Activated T-helper 1 cell treated with Interleukin-2 at 50 U/mL for 16 hours (primary cell): ENCODE data around the gene COL6A2.
"Not testable (repeated sequence)": the region's sequence is repeated elsewhere in the genome, so short reads cannot be mapped to it uniquely, and the experiment has no call there.

Experiments
- DNase-seq: peaks from one replicate; pipeline ENCODE4 v3.0.0-alpha.2; 2020; ENCODE audit warnings: low read depth

Gene COL6A2

GRCh38 chr21:46061063-46061462, 36.8 kb upstream of the COL6A2 start:
- DNase-seq, result no peak

- DNase-seq, result no peak
Observed at GRCh38 chr21:46061518-46061917, 36.4 kb upstream of the COL6A2 start.

GRCh38 chr21:46061950-46062349, 36.0 kb upstream of the COL6A2 start:
- DNase-seq, result no peak

- no peak for DNase-seq
Observed at GRCh38 chr21:46062471-46063211, 35.3 kb upstream of the COL6A2 start.

DNA sequence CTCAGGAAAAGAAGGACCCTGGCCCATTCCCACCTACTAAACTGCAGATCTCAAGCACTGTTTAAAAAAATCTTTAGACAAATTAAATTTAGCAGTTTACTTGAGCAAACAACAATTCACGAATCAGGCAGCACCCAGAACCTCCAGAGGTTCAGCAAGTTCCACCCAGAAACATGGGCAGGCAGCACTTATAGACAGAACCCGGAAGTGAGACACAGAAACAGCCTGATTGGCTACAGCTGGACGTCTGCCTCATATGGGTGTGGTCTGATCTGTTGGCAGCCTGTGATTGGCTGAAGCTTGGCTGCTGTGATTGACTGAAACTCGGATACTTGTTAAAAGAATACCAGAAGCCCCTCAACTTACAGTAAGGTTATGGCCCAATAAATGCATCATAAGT, 34.7 kb upstream of the COL6A2 start:
- no peak for DNase-seq

DNA sequence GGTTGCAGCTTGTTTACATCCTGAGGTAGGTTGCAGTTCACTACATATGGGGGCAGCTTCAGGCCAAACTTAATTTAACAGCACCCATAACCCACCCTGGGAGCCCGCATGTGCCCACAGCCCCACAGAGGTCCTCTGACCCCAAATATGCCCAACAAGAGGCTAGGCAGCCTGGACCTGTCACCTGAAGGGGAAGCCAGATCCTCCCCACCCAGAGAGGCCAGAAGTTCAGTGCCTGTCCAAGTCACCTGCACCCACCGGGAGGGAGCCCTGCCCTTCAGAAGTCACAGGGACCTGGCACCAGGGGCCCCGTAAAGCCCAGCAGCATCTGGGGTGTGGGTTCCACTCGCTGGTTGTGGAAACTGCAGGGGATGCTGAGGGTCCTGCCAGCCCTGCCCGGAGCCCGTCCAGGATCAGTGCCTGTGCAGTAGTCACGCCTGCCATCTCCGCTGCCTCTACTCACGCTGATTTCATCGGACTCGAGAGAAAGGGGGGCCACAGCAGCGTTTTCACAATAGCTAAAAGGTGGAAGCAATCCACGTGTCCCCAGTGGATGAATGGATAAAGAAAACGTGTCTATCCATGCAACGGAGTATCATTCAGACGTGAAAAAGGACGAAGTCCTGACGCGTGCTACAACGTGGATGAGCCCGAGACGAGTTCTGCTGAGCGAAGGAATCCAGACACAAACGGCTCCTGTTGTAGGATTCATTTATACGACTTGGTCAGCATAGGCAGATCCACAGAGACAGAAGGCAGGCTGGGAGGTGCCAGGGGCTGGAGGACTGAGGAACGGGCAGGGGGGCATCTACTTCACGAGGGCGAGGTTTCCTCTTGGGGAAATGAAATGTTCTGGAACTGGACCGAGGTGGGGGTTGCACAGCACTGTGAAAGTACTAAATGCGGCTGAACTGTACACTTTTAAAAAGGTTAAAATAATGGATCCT, 33.9 kb upstream of the COL6A2 start:
- no peak for DNase-seq

DNA sequence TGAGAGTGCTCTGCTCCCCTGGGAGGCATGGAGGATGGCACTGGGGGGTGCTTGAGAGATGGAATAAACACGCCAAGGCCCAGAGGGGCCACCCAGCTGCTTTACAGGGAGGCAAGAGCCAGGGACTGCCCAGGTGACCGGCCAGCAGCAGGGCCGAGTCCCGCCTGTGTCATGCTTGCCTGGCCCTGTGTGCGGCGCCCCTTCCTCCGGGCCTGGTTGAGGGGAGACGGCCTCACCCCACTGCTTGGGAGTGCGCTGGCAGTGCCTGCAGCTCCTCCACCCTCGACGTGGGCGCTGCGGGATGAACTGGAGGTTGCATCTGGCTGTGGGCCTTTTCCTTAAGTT, 33.1 kb upstream of the COL6A2 start:
- no peak for DNase-seq

DNA sequence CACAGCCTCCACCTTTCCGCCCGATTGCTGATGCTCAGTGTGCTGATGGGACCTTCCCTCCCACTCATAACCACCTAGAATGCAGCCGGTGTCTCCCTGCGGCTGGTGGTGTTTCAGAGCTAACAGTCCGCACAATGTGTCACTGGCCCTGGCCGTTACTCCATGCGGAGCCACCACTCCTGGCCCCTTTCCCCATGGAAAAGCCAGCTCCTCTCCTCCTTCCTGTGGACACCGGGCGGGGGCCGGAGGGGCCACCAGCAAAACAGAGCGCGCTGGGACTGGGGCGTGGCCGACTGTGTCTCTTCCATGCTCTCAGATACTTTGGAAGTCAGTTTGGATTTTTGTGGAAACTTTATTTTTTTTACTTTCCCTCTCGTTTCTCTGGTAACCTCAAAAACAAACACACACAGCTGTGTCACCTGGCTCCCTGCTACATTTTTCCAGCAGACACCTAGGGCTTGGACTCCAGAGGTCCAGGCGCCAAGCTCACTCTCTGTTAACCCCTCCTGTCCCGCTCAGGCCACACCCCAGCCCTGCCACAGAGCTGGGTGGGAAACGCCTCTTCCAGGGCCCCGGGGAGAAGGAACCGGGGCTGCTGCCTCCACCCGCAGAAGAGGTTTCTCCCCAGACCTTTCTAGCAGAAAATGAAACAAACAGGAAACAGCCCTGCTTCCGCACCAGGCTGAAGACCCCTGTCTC, 32.5 kb upstream of the COL6A2 start:
- DNase-seq, result no peak

DNA sequence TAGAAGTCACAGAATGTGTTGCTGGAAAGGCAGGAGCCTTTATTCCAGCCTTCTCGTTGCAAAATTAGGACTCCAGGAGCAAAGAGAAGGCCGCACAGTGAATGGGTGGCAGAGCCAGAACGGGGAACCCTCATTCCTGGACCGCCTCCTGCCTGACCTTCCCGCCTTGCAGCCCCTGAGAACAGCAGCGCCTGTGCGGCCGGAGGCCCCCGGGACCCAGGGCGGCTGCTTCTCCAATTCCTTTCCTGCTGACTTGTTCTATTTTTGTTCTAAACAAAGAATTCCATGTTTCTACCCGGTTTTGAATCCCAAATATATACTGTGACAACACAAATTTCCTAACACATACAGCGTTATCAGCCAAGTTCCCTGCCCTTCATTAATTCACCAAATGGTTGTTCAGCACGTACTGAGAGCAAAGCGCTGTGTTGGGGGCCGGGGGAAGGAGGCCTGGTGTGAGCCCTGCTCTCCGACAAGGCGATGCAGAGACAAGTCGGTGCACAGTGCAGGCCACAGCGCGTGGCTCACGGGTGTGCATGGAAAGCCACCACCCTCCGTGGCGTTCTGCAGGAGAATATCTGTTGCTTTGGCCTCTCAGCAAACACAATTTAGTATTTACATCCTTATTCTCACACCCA, 31.9 kb upstream of the COL6A2 start:
- no peak for DNase-seq

DNA sequence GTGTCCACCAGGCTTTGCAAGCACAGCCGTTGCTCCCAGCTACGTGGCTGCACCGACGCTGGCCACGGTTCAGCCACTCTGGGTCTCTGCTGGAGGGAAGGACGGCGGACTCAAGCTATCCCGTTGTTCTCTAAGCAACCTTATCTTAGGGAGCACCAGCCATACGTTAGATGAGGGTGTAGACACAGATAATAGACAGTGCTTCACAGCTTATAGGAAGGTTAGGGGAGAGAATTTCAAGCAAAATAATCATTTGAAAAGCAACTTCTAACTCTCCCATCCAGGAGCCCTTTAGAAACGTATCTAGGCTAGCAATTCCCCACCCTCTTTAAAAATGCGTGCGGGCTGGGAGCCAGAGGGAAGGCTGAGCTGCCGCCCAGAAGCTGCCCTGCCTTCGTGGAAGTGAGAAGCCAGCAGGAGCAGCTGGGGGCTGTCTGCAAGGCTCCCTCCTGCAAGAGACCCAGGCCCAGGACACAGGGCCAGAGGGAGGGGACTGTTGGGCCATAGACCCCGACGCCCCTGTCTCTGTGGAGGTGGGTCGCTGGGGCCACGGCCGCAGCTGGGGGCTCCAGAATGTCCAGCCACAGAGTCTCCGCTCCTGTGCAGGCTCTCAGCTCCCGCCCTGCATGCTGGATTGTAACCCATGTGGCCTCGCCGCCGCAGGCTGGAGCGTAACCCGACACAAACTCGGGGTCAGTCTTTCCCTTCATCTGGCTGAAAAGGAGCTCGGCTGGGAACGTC, 31.2 kb upstream of the COL6A2 start:
- DNase-seq, result no peak

DNA sequence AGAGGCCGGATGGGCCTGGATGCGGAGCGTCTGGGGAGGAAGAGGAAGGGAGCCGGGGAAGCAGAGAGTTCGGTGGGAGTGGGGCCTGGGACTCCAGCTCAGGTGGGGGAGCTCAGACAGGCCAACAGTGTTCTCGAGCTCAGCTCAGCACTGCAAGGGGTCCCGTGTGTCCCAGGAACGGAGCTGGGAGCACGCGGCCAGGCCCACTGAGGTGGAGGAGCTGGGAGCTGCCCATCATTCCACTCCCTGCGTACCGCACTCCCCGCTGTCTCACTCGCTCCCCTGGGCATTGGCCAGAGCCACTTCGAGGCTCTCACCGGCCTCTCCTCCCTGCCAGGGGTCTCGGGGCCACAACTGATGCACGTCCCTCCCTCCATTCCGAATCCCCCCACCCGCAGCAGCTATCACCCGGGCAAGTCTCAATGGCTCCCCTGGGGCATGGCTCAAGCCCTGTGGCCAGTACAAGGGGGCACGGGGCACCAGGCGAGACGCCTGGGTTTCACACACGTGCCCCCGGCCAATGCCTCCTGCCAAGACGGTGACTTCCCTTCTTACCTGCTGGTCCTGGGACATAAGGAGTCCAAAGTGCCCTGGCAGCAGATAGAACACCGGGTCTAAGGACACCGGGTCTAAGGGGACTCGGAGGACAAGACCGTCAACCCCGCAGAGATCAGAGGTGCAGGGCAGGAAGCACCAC, 30.3 kb upstream of the COL6A2 start:
- DNase-seq, result no peak

DNA sequence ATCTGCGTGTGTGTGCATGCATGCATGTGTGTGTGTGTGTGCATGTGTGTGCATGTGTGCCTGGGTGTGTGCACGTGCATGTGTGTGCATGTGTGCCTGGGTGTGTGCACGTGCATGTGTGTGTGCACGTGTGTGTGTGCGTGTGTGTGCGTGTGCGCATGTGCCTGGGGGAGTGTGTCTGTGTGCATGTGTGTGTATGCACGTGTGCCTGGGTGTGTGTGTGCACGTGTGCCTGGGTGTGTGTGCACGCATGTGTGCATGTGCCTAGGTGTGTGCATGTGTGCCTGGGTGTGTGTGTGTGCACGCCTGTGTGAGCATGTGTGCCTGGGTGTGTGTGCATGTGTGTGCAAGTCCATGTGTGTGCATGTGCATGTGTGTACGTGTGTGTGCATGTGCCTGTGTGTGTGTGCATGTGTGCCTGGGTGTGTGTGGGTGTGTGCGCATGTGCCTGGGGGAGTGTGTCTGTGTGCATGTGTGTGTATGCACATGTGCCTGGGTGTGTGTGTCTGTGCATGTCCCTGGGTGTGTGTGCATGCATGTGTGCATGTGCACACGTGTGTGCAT, 29.3 kb upstream of the COL6A2 start:
- DNase-seq, result no peak

- no peak for DNase-seq
Observed at GRCh38 chr21:46069166-46069565, 28.7 kb upstream of the COL6A2 start.

GRCh38 chr21:46069719-46070279, 28.1 kb upstream of the COL6A2 start:
- DNase-seq, result no peak

DNA sequence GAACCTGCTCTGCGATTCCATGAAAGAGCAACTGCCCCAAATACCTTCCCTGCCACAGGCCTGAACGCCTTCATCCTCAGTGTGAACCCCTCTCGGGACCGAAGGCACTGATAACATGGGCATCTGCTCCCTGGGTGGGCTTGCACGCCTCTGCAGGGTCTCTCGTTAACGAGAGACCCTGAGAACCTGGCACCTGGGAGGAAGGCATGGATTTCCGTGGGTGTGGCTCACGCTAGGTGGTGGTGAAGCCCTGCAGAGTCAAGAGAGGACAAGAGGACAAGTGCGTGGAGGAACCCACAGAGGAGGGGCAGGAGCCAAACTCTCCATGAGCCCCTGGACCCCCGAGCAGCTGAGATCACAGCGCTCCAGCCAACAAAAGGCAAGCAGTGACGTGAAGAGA, 26.8 kb upstream of the COL6A2 start:
- no peak for DNase-seq

DNA sequence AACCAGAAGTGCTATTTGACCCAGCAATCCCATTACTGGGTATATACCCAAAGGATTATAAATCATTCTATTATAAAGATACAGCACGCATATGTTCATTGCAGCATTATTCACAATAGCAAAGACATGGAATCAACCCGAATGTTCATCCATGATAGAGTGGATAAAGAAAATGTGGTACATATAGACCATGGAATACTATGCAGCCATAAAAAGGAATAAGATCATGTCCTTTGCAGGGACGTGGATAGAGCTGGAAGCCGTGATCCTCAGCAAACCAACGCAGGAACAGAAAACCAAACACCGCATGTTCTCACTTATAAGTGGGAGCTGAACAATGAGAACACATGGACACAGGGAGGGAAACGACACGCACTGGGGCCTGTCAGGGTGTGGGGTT, 21.2 kb upstream of the COL6A2 start:
- DNase-seq, result not testable (repeated sequence)

GRCh38 chr21:46077674-46078101, 20.2 kb upstream of the COL6A2 start:
- DNase-seq, result no peak

GRCh38 chr21:46078322-46078977, 19.5 kb upstream of the COL6A2 start:
- DNase-seq, result no peak

GRCh38 chr21:46078978-46079351, 18.9 kb upstream of the COL6A2 start:
- DNase-seq, result no peak
